Hepatocyte (in vitro differentiated cells): ENCODE data around the gene ZBTB7B. TPM values are rescaled to one million over a fixed set of nuclear protein-coding genes. Genes with fewer than 3 reads are reported as not detected.
A peak's percentile ranks its signal among the peaks of the same experiment; 100 is the strongest.

ENCODE experiments used
- DNase-seq: peaks from one replicate; pipeline ENCODE4 v3.0.0-alpha.2; 2016; ENCODE audit warnings: low spot score
- H2AFZ ChIP-seq: fragments of 200-600 bp; sonication (generic); 2 replicates; pipeline ENCODE4 v1.6.0; 2016; ENCODE audit warnings: antibody characterized with exemption, mild to moderate bottlenecking
- H3K27ac ChIP-seq: fragments of 200-600 bp; sonication (generic); 2 replicates; pipeline ENCODE4 v1.5.1; 2016; ENCODE audit warnings: mild to moderate bottlenecking
- H3K27me3 ChIP-seq: fragments of 200-600 bp; sonication (generic); 2 replicates; pipeline ENCODE4 v1.6.1; 2016
- H3K36me3 ChIP-seq: fragments of 200-600 bp; sonication (generic); replicated peaks from 2 replicates; pipeline ENCODE4 v1.5.1; 2016; ENCODE audit warnings: low read depth; ENCODE audit not compliant: insufficient read depth
- H3K4me1 ChIP-seq: fragments of 200-600 bp; sonication (generic); 2 replicates; pipeline ENCODE4 v1.5.1; 2016; ENCODE audit warnings: mild to moderate bottlenecking, moderate library complexity; ENCODE audit not compliant: insufficient read depth
- H3K4me2 ChIP-seq: fragments of 200-600 bp; sonication (generic); 2 replicates; pipeline ENCODE4 v1.6.0; 2016
- H3K4me3 ChIP-seq: fragments of 200-600 bp; sonication (generic); 2 replicates; pipeline ENCODE4 v1.5.1; 2016; ENCODE audit warnings: mild to moderate bottlenecking
- H3K79me2 ChIP-seq: fragments of 200-600 bp; sonication (generic); 2 replicates; pipeline ENCODE4 v1.6.0; 2017; ENCODE audit warnings: mild to moderate bottlenecking
- H3K9me2 ChIP-seq: fragments of 200-600 bp; sonication (generic); replicated peaks from 2 replicates; pipeline ENCODE4 v1.6.0; 2017; ENCODE audit warnings: mild to moderate bottlenecking; ENCODE audit not compliant: insufficient read depth
- H3K9me3 ChIP-seq: fragments of 200-600 bp; sonication (generic); 2 replicates; pipeline ENCODE4 v1.5.1; 2016; ENCODE audit warnings: low read depth, mild to moderate bottlenecking
- H4K20me1 ChIP-seq: fragments of 200-600 bp; sonication (generic); 2 replicates; pipeline ENCODE4 v1.6.0; 2016; ENCODE audit warnings: mild to moderate bottlenecking; ENCODE audit not compliant: insufficient read depth, poor library complexity, severe bottlenecking
- EZH2 ChIP-seq: fragments of 200-600 bp; sonication (generic); IDR thresholded peaks from 2 replicates; pipeline ENCODE4 v1.6.1; 2016; ENCODE audit warnings: antibody characterized with exemption, mild to moderate bottlenecking, borderline replicate concordance
- EZH2phosphoT487 ChIP-seq: fragments of 200-600 bp; sonication (generic); IDR thresholded peaks from one replicate; pipeline ENCODE4 v1.6.1; 2018; ENCODE audit warnings: antibody characterized with exemption, mild to moderate bottlenecking, low read depth, moderate library complexity; ENCODE audit not compliant: unreplicated experiment, severe bottlenecking
- WGBS: methylation state at CpG from one replicate; pipeline ENCODE4 v1.1.6; 2016; ENCODE audit warnings: low lambda C conversion rate; ENCODE audit errors: missing lambda C conversion rate; 5-methylcytosine and 5-hydroxymethylcytosine counted together
- polyA plus RNA-seq: library from polyadenylated mRNA; unstranded; fragments of >200 nt; fragmentation: Nextera tagmentation; extraction: Ambion mirVana; gene quantifications from 2 replicates; pipeline ENCODE4 v1.2.1, GENCODE V29; 2016
- total RNA-seq: library from RNA; depleted of rRNA; stranded (reverse); fragments of >200 nt; gene quantifications from 2 replicates; pipeline ENCODE4 v1.2.3, GENCODE V29; 2014
- TF ChIP-seq, protein P1 (sequence below): fragments of 200-600 bp; sonication (generic); IDR thresholded peaks from 2 replicates; pipeline ENCODE4 v1.5.1; 2016; ENCODE audit warnings: antibody characterized with exemption, mild to moderate bottlenecking; ENCODE audit not compliant: poor library complexity

Gene ZBTB7B
- total and polyA plus RNA-seq, 2 experiments from 2014 or later: 13.3 to 29.2 TPM

DNA sequence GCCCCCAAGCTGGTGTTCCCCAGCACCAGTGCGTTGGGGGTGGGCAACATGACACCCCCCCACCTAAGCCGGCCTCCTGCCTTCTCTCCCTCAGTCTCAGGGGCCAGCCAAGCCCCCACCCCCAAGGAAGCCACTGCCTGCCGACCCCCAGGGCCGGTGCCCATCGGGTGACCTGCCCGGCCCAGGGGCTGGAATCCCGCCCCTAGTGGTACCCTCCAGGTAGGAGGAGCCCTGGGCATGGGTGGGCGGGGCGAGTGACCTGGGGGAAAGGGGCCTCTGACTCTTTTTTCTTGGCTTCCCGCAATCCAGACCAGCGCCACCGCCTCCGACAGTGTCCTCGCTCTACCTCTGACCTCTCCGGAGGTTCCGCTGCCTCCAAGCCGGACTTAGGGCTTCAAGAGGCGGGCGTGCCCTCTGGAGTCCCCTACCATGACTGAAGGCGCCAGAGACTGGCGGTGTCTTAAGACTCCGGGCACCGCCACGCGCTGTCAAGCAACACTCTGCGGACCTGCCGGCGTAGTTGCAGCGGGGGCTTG is 59.6 kb downstream of the ZBTB7B start:
- Histone ChIP-seq H3K9me3 (no peaks in the 10 kb centered on the region), H3K4me3 (peak overlapping the region; percentile 13), H2AFZ (no peak overlapping the region), H3K9me2 (no peaks in the 10 kb centered on the region), H3K36me3 (no peaks in the 10 kb centered on the region), H4K20me1 (peaks cover 3% of the 10 kb centered on the region), H3K27me3 (no peaks in the 10 kb centered on the region), H3K4me2 (peak overlapping the region; percentile 93), H3K79me2 (peaks cover 28% of the 10 kb centered on the region), H3K27ac (no peak overlapping the region), H3K4me1 (peaks cover 15% of the 10 kb centered on the region)
- TF ChIP-seq EZH2phosphoT487 (no peak), EZH2 (no peak)
- TF ChIP-seq, protein P1, sequence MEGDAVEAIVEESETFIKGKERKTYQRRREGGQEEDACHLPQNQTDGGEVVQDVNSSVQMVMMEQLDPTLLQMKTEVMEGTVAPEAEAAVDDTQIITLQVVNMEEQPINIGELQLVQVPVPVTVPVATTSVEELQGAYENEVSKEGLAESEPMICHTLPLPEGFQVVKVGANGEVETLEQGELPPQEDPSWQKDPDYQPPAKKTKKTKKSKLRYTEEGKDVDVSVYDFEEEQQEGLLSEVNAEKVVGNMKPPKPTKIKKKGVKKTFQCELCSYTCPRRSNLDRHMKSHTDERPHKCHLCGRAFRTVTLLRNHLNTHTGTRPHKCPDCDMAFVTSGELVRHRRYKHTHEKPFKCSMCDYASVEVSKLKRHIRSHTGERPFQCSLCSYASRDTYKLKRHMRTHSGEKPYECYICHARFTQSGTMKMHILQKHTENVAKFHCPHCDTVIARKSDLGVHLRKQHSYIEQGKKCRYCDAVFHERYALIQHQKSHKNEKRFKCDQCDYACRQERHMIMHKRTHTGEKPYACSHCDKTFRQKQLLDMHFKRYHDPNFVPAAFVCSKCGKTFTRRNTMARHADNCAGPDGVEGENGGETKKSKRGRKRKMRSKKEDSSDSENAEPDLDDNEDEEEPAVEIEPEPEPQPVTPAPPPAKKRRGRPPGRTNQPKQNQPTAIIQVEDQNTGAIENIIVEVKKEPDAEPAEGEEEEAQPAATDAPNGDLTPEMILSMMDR: no peak
- WGBS: 2% methylated on average over 19 of the region's 29 CpGs
- DNase-seq: peak; percentile 73

DNA sequence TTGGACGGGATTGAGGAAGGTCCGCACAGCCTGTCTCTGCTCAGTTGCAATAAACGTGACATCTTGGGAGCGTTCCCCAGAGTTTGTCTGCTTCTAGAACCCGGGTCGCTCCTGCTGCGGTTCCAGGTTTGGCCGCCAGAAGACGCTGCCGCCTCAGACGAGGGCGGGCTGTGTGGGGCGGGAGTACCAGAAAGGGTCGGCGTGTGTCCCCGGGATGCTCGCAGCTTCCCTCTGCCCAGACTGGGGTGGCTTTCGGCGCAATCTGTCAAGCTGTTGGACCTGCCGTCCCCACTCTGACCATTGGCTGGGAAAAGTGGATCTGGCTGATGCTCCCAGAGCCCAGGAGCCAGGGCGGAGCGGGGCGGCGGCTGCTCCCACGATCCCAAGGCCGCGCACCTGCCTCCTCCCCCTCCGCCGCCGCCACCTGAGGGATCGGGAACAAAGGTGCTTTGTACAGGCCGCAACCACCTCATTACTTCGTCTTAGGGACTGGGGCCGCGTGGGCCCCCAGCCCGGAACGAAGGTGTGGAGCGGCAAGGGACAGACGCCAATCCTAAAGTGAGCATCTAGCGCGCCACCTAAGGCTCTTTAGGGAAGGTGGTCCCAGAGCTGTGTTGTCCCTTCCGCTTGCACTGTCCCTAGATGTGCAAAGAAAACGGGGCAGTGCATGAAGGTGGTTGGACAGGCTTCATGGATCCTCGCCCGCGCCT is 60.3 kb downstream of the ZBTB7B start:
- H2AFZ ChIP-seq: peak overlapping the region; percentile 45
- TF ChIP-seq EZH2phosphoT487: no peak
- TF ChIP-seq, protein P1: peak; percentile 90
- no peaks in the 10 kb centered on the region for H3K9me2 ChIP-seq
- no peaks in the 10 kb centered on the region for H3K27me3 ChIP-seq
- H3K4me3 ChIP-seq: peak overlapping the region; percentile 77
- peaks cover 28% of the 10 kb centered on the region for H3K79me2 ChIP-seq
- H3K4me1 ChIP-seq: peaks cover 15% of the 10 kb centered on the region
- no peaks in the 10 kb centered on the region for H3K36me3 ChIP-seq
- H3K9me3 ChIP-seq: no peaks in the 10 kb centered on the region
- H4K20me1 ChIP-seq: peaks cover 3% of the 10 kb centered on the region
- WGBS: 1% methylated on average over 40 of the region's 46 CpGs
- H3K27ac ChIP-seq: peak overlapping the region; percentile 97
- DNase-seq: peak; percentile 83
- peak overlapping the region; percentile 93 for H3K4me2 ChIP-seq

GRCh38 chr1:155063550-155064110 is 61.0 kb downstream of the ZBTB7B start, which contains the start of gene EFNA4:
Gene EFNA4 (plus strand): TSS chr1:155063740. CDS start chr1:155063824, 84 bp downstream.
- H3K4me2 ChIP-seq: peak within 1 kb of the TSS; percentile 93
- no peaks in the 10 kb centered on the region for H3K9me2 ChIP-seq
- H3K27me3 ChIP-seq: no peaks in the 10 kb centered on the region
- H3K27ac ChIP-seq: peak within 1 kb of the TSS; percentile 97
- no peaks in the 10 kb centered on the region for H3K9me3 ChIP-seq
- peak; percentile 94 for DNase-seq
- peak within 1 kb of the TSS; percentile 77 for H3K4me3 ChIP-seq
- no peaks in the 10 kb centered on the region for H3K36me3 ChIP-seq
- H2AFZ ChIP-seq: peak within 1 kb of the TSS; percentile 50
- peaks cover 28% of the 10 kb centered on the region for H3K79me2 ChIP-seq
- peaks cover 3% of the 10 kb centered on the region for H4K20me1 ChIP-seq
- WGBS: under 1% methylated on average over 42 of the region's 57 CpGs
- H3K4me1 ChIP-seq: peaks cover 15% of the 10 kb centered on the region
- TF ChIP-seq EZH2phosphoT487 (no peak), EZH2 (no peak)
- TF ChIP-seq, protein P1: no peak
